GM21367 (cell line): Measurements from ENCODE around the gene FBXO22.

Experiments used
- ATAC-seq: cut with Tn5 transposase; IDR thresholded peaks from one replicate; pipeline ENCODE4 v1.9.1; 2021; ENCODE audit not compliant: unreplicated experiment

FBXO22 gene

DNA sequence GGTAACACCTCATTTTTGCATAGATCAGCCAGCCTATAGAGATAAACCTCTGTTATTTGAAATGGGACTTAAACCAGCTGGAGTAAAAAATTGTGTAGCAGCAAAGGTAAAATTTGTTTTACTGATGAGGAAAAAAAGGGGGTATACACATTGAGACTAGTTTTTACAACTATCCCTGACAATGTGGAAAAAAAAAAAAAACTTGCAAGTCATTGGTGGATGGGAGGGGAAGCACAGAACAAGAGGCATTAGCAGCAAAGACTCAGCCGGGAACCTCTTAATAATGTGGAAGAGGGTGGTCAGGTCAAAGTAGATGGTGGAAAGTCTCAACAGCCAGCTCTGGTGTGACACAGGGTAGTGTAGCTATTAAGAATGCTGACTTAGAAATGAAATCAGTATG lies 14.5 kb downstream of the FBXO22 start:
- ATAC-seq = no peak

DNA sequence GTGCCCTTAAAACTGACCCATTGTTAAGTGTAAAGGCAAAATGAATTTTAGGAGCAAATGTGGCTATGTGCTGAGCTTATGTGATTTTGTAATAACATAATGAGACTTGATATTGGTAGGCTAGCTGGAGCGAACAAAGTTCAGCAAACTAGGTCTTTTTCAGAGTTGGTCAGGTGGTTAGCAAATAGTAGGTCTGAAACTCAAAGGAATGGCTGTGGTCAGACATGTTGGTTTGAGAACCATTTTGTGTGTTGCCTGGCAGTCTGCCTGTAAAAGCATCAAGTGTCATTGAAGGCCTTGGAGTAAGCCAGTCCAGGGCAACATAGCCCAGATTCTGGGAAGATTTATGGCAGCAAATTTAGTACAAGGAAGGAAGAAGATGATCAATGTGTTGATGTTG lies 16.4 kb downstream of the FBXO22 start:
- no peak for ATAC-seq

DNA sequence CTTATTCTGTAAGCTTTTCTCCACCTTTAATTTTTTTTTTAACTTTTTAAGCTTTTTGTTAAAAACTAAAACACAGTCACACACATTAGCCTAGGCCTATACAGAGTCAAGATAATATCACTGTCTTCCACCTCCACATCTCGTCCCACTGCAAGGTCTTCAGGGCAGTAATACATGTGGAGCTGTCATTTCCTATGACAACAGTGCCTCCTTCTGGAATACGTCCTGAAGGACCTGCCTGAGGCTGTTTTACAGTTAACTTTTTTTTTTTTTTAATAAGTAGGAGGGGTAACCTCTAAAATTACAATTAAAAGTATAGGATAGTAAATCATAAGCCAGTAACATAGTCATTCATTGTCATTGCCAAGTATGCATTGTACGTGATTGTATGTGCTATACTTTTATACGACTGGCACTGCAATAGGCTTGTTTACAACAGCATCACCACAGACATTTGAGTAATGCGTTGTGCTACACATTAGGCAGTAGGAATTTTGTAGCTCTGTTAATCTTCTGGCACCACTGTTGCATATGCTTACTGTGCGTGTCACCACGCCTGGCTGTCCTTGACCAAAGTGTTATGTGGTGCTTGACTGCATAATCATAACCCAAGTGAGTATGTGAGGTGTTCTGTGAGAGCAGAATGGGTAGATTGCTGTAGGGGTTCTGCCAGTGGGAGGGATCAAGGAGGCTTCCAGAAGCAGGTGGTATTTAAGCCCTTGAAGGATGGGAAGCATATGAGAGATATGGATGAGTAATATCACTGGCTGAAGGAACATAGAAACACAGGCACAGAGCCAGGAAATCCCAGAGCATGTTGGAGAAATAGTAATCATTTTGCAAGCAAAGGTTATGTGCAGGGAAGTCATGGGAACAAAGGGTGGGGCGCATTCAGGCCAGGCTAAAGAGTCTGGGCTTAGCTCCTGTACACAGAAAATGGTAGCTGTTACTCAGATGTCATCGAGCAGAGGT lies 18.3 kb downstream of the FBXO22 start:
- no peak for ATAC-seq

DNA sequence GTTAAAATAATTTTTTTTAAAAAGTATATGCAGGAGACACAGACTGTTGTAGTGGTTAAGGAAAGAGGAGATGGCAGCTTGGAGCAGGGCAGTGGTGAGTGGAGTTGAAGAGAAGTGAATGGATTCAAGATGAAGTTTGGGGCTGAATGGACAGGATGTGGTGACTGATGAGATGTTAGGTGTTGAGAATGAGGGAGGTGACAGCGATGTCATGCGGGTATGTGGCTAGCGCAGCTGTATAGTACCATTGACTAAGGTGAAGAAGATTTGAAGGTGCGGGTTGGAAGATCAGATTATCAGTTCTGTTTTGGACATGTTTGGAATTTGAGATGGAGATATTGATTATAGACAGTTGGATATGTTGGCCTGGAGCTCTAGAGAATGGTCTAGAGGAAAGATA lies 20.1 kb downstream of the FBXO22 start:
- no peak for ATAC-seq

DNA sequence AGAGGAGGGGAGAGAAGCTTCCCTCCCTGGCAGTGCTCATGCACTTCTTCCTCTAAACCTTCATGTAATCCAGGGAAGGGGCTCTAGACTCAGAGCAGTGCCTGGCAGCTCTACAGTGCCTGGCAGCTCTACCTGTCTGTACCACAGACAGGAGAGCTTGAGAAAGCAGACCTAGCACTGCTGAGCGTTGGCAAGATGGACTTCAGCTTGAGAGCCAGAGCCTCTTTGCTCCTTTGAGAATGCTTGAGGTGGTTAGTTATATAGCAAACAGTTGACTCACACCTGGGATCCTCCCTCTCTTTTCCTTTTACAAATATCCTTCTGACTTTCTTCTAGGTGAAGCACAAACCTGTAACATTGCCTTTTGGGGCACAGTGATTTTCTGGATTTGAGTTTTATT lies 20.9 kb downstream of the FBXO22 start:
- no peak for ATAC-seq

DNA sequence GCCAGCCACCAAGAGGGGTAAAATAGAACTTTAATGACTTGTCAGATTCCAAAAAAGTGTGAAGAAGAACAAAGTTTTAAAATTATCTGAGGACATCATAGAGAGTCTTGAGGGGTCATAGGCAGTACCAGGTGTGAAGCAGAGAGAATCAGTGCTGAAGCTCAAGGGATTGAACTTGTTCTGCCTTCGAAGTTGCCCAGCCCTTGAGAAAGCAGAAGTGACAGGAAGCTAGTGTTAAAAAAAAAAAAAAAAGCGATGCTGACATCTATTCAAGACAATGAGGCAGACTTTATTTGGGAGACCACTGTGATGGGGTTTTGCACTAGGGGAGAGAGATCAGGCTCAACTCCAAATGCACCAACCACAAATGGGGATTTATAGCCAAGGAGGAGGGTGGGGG lies 21.8 kb downstream of the FBXO22 start:
- ATAC-seq = no peak

DNA sequence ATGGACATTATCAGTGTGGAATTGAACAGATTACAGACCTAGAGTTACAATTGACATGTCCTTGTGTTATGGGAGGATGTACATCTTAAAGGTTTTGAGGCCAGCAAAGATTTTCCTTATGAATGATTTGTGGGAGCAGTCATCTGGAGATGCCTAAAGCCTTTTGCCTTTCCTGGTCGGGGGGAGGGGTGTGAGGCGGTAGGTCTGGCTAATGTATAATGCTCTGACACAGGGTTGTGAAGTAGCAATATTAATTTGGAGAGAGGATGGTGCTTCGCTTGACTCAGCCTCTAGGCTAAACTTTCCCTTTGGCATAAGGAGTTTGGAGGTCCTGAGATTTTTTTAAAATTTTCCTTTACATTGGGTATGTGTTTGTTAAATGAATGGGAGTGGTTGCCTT lies 23.3 kb downstream of the FBXO22 start:
- ATAC-seq = no peak

DNA sequence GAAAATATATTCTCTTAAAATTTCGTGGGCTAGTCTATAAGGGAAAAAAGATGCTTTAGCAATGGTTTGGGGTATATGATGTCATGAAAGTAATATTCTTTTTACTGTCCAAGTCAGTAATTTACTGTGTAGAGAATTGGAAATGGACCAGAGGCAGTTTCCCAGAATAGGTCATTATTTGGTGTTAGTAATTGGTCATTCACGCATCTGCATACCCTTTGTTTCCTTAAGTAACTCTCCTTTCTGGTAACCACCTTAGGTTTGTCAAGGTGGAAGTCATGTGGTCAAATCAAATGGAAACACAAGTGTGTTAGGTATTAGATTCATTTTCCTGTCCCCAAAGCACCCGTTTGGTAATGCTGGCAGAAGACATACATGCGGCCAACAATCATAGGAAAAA lies 23.9 kb downstream of the FBXO22 start:
- no peak for ATAC-seq

DNA sequence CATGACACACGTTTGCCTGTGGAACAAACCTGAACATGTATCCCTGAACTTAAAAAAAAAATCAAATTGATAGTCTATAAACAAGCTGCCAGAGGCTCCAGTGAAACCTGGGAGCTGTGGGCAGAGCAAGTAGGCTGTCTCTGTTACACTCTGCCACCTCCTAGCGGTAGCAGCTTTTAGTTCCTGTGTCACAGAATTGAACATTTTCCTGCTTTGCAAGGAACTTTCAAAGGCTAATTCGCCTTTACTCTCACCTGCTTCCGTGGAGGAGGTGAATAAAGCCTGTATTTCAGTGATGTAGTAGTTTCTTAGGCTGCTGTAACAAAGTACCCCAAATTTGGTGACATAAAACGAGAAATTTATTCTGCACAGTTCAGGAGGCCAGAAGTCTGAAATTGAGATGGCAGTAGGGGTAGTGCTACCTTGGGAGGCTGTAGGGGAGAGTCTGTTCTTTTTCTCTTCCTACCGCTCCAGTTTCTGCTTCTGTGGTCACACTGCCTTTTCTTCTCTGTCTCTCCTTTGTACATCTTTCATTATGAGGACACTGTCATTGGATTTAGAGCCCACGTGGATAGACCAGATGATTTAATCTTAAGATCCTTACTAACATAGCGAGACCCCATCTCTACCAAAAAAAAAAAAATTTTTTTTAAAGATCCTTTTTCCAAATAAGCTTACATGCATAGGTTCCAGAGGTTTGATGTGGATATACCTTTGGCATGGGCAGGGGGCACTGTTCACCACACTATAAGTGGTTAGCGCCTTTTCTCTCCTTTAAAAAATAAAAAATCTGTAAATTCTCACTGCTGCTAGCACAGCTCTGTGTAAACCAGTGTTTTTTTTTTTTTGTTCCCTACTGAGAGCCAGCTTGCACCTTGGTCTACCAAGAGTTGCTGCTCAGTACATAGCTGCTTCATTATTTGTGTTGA lies 25.3 kb downstream of the FBXO22 start:
- ATAC-seq = no peak

DNA sequence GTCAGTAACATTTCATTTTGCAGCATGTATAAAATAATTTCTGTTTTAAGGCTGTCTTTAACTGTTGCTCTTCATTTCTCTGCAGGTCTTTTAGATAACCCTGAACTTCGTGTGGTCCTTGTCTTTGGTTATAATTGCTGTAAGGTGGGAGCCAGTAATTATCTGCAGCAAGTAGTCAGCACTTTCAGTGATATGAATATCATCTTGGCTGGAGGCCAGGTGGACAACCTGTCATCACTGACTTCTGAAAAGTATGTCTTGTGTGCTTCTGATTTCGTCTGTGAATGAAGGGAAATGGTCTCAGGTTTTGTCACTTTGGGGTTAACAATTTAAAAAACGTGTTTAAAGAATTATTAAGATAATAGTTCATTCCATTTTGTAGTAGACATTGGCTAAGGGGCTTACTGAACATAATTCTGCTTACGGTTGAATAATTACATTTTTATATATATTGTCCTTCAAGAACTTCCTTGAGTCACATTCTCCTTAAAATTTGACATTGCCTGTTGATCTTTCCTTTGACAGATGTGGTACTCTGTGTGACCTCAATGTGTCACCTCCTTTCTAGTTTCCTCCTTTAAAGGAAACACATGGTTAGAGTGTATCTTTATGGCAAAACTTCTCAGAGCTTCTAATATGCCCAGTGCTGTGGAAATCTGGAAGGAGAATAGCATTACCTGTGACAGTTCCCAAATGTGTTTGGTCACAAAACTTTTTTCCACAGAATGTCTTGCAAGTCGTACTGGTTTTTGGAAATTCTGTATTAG lies 26.3 kb downstream of the FBXO22 start:
- ATAC-seq = no peak

DNA sequence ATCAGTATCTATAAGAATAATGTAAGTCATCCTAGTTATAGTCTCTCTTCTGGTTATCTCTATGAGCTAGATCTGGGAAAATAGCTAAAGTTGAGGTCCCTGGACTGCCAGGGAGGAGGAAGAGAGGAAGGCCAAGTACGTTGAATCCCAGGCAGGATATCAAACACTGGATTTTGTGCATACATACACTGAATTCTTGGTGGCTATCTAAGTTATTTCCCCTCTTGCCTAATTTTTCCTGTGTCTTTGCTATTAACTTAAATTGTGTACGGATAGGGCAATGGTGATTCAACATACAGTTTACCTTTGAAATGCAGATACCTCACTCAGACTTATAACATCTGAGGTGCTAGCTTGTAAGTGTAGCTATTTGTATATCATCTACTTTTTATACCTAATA lies 27.2 kb downstream of the FBXO22 start:
- no peak for ATAC-seq

DNA sequence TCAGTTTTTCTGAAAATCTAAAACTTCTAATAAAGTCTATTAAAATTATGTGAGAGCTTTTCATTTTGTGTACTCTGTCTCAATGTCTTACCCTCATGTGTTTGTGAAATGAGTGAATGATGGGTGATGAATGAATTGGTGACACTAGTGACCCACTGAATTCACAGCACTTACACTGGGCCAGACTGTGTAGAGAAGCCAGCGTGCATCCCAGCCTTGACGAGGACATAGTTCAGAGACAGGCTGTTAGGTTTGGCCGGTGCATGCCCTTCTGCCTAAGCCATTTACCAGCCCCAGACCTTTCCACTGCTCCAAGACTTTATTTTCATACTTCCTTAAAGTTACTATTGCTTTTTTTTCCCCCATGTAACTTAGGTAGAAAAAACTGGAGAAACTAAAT lies 38.8 kb downstream of the FBXO22 start:
- no peak for ATAC-seq

DNA sequence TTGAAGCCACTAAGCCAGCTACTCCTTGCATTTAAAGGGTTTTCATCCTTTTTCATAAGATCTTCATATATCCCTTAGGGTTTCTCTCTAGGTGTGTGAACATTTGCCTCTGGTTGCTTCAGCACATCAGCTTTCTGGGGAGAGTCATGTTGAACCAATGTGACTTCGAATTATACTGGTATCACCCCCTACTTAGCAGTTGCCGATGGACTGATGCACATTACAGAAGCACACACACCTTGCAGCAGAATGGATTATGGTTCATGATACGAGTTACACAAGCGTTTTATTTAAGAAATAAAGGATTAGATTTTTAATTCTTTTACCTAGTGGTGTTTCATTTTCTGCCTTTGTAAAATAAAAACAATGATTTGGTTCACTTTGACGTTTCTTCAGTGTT lies 39.6 kb downstream of the FBXO22 start:
- ATAC-seq = no peak

DNA sequence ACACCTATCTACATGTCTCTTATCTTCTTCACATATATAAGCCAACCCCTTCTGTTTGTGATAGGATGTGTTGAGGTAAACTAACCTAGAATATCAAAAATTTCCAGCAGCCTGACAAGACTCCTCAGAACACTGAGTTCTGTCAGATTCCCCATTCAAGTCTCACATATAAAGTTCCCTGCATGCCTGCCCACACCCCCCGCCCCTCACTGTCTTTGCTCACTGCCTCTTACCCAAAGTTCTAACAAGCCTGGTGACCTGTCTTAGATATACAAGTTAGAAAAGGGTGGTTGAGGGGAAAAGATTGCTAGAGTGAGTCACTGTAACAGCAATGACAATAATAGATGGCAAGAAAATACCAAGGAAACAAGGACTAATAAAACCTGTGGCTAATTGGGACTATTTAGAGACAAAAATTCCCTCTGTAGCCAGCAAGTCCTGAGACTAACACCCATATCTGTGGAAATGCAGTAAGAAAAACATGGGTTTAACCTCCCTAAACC lies 40.1 kb downstream of the FBXO22 start:
- no peak for ATAC-seq

DNA sequence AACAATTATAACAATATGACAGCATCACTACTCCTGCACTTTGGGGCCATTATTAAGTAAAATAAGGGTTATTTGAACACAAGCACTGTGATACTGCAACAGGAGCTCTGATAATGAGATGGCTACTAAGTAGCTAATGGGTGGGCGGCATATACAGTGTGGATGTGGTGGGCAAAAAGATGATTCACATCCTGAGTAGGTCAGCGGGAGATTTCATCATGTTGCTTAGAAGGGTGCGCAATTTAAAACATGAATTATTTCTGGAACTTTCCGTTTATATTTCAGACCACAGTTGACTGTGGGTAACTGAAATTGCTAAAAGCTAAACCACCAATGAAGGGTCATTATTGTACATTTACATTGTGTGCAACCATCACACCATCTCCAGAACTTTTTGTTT lies 42.3 kb downstream of the FBXO22 start:
- ATAC-seq = no peak

DNA sequence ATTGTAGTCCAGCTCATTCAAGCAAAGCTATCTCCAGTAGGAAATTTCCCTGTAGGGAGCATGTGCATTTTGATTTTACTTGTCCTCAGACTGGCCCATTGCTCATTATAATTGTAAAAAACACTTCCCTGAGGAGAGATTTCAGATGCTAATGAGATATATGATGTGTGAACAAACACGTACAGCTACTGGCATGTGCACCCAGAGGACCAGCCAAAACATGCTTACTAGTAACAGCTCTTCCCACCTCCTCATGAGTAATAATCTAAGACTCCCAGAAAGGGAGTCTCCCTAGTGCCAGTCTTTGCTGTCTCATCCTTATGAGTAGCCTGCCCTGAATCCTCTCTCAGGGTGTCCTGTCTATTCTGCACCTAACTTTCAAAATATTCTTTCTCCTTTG lies 43.4 kb downstream of the FBXO22 start:
- no peak for ATAC-seq

DNA sequence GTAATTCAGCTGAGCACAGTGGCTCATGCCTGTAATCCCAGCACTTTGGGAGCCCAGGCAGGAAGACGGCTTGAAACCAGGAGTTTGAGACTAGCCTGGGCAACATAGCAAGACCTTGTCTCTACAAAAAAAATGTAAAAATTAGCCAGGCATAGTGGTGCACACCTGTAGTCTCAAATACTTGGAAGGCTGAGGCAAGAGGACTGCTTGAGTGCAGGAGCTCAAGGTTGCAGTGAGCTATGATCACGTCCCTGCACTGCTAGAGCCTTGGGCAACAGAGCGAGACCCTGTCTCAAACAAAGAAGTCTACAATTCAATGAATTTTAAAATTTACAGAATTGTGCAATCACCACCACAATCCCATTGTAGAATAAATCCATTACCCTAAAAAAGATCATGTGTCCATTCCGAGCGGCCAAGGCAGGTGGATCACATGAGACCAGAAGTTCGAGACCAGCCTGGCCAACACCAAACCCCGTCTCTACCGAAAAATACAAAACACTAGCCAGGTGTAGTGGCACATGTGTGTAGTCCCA lies 45.2 kb downstream of the FBXO22 start:
- ATAC-seq = no peak

DNA sequence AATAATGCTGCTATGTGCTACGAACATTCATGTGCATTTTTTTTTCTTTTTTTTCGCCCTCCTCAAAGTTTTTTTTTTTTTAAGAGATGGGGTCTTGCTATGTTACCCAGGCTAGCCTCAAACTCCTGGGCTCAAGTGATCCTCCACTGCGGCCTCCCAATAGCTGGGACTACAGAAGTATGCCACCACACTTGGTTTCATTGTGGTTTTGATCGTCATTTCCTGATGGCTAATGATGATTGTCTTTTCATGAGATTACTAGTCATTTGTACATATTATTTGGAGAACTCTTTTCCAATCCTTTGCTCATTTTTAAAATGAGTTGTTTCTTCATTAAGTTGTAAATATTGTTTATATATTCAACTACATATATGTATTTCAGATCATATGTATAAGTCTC lies 48.8 kb downstream of the FBXO22 start:
- ATAC-seq = no peak

DNA sequence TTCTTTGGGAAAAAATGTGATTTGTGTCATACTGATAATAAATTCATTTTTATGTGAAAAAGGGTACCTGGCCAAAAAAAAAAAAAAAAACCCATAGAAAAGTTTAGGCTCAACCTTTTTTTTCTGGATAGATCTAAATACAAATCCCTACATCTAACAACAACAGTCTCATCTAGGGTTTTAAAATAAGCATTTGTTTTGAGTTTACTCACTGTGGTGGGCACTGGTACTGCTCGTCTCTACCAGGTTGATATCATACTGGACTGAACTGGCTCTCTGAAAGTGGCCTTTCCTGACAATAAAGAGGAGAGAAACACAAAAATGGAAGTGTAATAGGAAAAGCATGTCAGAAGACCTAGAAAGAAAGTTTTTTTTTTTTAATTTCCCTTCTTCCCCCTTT lies 52.0 kb downstream of the FBXO22 start:
- ATAC-seq = no peak

DNA sequence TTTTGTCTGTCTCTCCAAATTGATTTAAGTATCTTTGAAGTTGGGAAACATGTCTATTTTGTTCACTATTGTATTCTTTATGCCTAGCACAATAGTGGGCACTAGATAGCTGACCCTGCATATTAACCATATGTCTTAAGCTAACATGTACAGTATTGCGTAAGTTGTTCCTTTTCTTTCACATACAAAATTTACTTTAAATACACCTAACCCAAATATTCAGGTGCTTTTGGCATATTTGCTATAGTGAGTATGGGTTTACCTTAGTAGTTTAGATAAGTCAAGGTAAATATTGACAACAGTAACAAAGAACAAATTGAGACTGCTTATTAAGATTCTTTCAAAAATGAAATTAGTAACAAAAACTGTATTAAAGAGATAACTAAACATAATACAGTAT lies 57.7 kb downstream of the FBXO22 start:
- no peak for ATAC-seq

DNA sequence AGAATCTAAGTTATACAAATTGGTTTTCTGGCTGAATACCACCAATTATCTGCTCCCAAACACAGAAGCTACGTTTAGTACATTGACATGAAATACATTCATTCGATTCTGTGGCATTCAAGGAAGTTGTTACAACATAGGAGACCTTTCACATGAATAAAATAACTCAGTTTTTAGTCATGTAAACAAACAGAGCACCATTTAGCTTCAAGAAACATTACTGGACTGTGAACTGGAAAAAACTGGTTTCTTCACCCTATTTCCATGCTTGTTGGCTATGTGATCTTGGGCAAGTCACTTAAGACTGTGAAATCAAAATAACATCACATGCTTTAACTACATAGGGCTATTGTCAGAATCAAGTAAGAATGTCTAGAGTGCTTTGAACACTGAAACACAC lies 62.4 kb downstream of the FBXO22 start:
- no peak for ATAC-seq
